ENCODE measurements around the gene NR5A1.

DNA sequence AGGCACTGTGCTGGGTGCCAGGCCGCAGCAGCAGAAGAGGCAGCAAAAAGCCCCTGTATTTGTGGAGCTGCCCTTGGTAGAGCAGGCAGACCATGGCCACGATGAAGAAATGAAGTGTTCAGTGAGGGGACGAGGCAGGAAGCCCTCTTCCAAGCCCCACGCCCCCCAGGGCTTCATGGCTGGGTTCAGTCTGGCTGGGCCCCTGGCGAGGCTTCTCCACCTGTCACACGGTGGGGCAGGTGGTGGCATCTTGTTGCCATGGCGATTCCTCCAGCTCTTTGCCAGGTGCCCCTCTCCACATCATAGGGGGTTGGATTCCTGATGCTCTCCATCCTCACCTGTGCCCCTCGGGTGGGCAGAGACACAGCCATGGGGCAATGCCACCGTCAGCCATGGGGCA is 35.4 kb downstream of the NR5A1 start:
- TF ChIP-seq CTCF (conservative IDR thresholded peaks at IDR 0.05; ENCODE audit: low read length) (no peak), EZH2phosphoT487 (IDR thresholded peaks at IDR 0.05; ENCODE audit: borderline replicate concordance) (no peak)
